ENCODE data around the gene ULK1. TPM values are rescaled to one million over a fixed set of nuclear protein-coding genes. Genes with fewer than 3 reads are reported as not detected.
A peak's percentile ranks its signal among the peaks of the same experiment; 100 is the strongest.

ULK1 gene
- total RNA-seq, 1 donor: 11.7 TPM

- TF ChIP-seq, protein P1, sequence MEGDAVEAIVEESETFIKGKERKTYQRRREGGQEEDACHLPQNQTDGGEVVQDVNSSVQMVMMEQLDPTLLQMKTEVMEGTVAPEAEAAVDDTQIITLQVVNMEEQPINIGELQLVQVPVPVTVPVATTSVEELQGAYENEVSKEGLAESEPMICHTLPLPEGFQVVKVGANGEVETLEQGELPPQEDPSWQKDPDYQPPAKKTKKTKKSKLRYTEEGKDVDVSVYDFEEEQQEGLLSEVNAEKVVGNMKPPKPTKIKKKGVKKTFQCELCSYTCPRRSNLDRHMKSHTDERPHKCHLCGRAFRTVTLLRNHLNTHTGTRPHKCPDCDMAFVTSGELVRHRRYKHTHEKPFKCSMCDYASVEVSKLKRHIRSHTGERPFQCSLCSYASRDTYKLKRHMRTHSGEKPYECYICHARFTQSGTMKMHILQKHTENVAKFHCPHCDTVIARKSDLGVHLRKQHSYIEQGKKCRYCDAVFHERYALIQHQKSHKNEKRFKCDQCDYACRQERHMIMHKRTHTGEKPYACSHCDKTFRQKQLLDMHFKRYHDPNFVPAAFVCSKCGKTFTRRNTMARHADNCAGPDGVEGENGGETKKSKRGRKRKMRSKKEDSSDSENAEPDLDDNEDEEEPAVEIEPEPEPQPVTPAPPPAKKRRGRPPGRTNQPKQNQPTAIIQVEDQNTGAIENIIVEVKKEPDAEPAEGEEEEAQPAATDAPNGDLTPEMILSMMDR (IDR thresholded peaks at IDR 0.05; ENCODE audit: insufficient read depth, low read depth, low read length): no peak
- DNase-seq (ENCODE audit: low read depth): no peak
- no peak overlapping the region for H3K4me3 ChIP-seq (ENCODE audit: low read depth, low read length)
These were observed 38.8 kb upstream of the ULK1 start for GRCh38 chr12:131855521-131856142.

GRCh38 chr12:131856366-131857097 is 37.9 kb upstream of the ULK1 start:
- TF ChIP-seq, protein P1 (IDR thresholded peaks at IDR 0.05; ENCODE audit: insufficient read depth, low read depth, low read length): no peak
- no peak overlapping the region for H3K4me3 ChIP-seq (ENCODE audit: low read depth, low read length)
- no peak for DNase-seq (ENCODE audit: low read depth)

GRCh38 chr12:131857908-131858850 is 36.2 kb upstream of the ULK1 start:
- TF ChIP-seq, protein P1 (IDR thresholded peaks at IDR 0.05; ENCODE audit: insufficient read depth, low read depth, low read length): no peak
- DNase-seq (ENCODE audit: low read depth): no peak
- no peak overlapping the region for H3K4me3 ChIP-seq (ENCODE audit: low read depth, low read length)

DNA sequence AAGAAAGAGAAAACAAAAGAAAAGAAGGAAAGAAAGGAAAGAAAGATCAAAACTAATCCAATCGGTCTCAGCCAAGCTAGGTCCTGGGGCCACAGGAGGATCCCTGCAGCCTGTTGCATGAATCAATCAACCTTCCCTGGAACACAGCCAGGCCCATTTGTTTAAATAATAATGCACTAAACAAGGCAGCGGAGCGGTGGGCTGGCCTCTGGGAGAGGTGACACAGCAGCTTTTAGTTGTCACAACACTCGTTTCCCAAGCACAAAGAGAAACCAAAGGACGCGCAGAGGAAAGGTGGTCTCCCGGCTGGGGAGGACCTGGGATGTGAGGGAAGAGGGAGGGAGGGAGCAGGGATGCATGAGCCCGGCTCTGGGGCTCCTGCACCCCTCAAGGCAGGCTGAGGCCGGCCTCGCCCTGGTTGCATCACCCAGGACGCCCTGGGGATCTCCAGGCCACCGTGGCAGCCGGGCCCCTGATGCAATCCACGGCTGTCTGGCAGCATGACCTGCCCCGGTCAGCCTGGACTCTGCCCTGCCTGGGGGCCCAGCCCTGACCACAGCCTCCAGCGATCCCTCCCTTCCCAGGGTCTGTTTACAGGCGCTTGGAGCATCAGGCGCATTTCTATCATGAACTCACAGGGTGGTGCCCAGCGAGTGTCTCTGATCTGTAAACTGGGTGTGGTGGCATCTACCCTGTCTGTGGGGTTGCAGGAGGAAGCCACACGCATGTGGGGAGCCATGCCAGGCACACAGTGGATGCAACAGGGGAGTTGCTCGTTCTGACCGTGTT is 33.8 kb upstream of the ULK1 start:
- TF ChIP-seq, protein P1 (IDR thresholded peaks at IDR 0.05; ENCODE audit: insufficient read depth, low read depth, low read length): no peak
- peak overlapping the region; percentile 21 for H3K4me3 ChIP-seq (ENCODE audit: low read depth, low read length)
- DNase-seq (ENCODE audit: low read depth): peak; percentile 96

DNA sequence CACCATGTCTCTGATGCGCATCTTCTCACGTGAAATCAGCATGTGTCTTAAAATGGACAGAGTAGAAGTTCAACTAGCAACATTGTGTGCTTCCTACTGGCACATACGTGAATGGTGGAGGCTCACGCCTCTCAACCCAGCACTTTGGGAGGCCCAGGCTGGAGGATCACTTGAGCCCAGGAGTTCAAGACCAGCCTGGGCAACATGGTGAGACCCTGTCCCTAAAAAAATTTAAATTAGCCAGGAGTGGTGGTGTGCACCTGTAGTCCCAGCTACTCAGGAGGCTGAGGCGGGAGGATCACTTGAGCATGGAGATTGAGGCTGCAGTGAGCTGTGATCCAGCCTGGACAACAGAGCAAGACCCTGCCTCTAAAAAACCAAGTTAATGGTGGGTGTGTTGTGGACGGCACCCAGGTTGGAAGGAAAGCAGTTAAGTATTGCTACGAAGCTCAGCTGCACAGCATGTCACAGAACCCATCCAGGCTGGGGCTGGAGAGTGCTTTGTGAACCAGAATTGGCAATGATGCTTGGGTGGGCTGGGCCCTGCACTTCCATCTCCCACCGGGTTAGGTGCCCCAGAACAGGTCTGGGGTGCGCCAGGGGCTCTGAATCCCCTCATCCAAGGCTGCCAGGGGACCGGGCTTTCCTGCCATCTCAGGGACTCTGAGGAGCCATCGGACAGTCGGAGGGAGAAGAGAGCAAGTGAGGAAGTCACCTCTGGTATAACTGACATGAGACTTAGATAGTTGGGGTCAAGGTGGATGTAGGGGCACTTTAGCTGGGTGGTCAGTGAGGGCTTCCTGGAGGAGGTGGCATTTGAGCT is 33.0 kb upstream of the ULK1 start:
- no peak for DNase-seq (ENCODE audit: low read depth)
- TF ChIP-seq, protein P1 (IDR thresholded peaks at IDR 0.05; ENCODE audit: insufficient read depth, low read depth, low read length): no peak
- no peak overlapping the region for H3K4me3 ChIP-seq (ENCODE audit: low read depth, low read length)
